Hepatocyte (in vitro differentiated cells): ENCODE measurements around the gene ZNF831.

ENCODE experiments used
- EZH2 ChIP-seq: fragments of 200-600 bp; sonication (generic); IDR thresholded peaks from 2 replicates; pipeline ENCODE4 v1.6.1; 2016; ENCODE audit warnings: antibody characterized with exemption, mild to moderate bottlenecking, borderline replicate concordance
- TF ChIP-seq, protein P1 (sequence below): fragments of 200-600 bp; sonication (generic); IDR thresholded peaks from 2 replicates; pipeline ENCODE4 v1.5.1; 2016; ENCODE audit warnings: antibody characterized with exemption, mild to moderate bottlenecking; ENCODE audit not compliant: poor library complexity

DNA sequence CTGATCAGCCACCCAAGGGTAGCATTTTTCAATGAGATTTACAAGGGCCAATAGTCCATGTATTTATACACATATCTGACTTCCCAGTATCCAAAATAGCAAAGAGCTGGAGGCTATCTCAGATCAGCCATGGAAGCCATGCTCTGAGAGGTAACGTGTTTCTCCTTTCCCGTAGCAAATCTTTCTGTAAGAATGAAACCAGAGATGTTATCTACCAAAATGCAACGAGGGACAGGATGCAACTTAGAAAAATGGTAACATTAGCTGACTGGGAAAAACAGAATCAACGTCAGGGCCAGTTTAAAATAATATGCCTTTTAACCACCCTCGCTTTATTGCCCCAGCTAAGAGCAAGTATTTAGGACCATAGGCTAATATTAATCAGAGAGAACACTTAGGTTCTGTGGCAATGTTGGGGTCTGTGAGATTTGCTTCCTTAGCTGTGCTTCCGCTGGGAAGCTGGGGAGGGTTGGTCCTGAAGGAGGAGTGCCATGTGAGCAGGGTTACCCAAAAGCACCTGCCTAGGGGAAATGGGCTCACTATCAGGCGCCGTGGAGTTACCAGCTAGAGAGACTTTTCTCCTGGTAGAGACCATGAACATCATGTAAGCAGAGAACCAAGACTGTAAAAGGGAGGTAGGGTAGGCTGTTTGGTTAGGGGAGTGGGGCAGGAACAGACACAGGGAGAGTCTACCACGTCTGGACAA, 1.2 kb downstream of the ZNF831 start:
- TF ChIP-seq, protein P1, sequence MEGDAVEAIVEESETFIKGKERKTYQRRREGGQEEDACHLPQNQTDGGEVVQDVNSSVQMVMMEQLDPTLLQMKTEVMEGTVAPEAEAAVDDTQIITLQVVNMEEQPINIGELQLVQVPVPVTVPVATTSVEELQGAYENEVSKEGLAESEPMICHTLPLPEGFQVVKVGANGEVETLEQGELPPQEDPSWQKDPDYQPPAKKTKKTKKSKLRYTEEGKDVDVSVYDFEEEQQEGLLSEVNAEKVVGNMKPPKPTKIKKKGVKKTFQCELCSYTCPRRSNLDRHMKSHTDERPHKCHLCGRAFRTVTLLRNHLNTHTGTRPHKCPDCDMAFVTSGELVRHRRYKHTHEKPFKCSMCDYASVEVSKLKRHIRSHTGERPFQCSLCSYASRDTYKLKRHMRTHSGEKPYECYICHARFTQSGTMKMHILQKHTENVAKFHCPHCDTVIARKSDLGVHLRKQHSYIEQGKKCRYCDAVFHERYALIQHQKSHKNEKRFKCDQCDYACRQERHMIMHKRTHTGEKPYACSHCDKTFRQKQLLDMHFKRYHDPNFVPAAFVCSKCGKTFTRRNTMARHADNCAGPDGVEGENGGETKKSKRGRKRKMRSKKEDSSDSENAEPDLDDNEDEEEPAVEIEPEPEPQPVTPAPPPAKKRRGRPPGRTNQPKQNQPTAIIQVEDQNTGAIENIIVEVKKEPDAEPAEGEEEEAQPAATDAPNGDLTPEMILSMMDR, result no peak
- no peak for TF ChIP-seq EZH2
